Natural killer cell (primary cell): ENCODE data around the gene MFSD1. TPM values are rescaled to one million over a fixed set of nuclear protein-coding genes. Genes with fewer than 3 reads are reported as not detected.

Experiments used
- ATAC-seq, 3 donors: fragments of 150-1000 bp in 2 of 3; fragments of 200-7000 bp in 1 of 3; cut with Tn5 transposase; 1 replicate in 1 of 3; 2 replicates in 2 of 3; pipeline ENCODE4 v1.10.0; 2021; ENCODE audit warnings: mild to moderate bottlenecking in 2 of 3, moderate library complexity in 2 of 3
- DNase-seq, 2 donors: peaks; one replicate each; pipeline versions ENCODE4 v3.0.0 to v3.0.0-alpha.2; 2013 to 2021; ENCODE audit warnings: mixed read lengths in 1 of 2
- H3K27ac ChIP-seq: one replicate; pipeline ENCODE4 v1.5.1; 2013; ENCODE audit warnings: mild to moderate bottlenecking, low read length
- H3K27me3 ChIP-seq: one replicate; pipeline ENCODE4 v1.6.1; 2013; ENCODE audit warnings: low read length; ENCODE audit not compliant: control insufficient read depth, insufficient read depth
- H3K36me3 ChIP-seq: one replicate; pipeline ENCODE4 v1.6.1; 2013; ENCODE audit warnings: low read length; ENCODE audit not compliant: control insufficient read depth, insufficient read depth
- H3K4me1 ChIP-seq: one replicate; pipeline ENCODE4 v1.6.1; 2013; ENCODE audit warnings: low read length; ENCODE audit not compliant: control insufficient read depth, insufficient read depth
- H3K4me3 ChIP-seq: one replicate; pipeline ENCODE4 v1.5.1; 2013; ENCODE audit warnings: low read length
- H3K9me3 ChIP-seq: one replicate; pipeline ENCODE4 v1.6.1; 2013; ENCODE audit warnings: low read length; ENCODE audit not compliant: control insufficient read depth, insufficient read depth
- H3K27ac Mint-ChIP-seq, 2 donors: one replicate each; pipeline ENCODE4 v1.8.0; 2022; ENCODE audit warnings: mild to moderate bottlenecking in 2 of 2, mixed read lengths in 2 of 2, moderate library complexity in 1 of 2
- H3K27me3 Mint-ChIP-seq, 2 donors: one replicate each; pipeline ENCODE4 v1.8.0; 2022; ENCODE audit warnings: low read depth in 2 of 2, mixed read lengths in 2 of 2
- H3K36me3 Mint-ChIP-seq: one replicate; pipeline ENCODE4 v1.8.0; 2022; ENCODE audit warnings: mixed read lengths
- H3K4me1 Mint-ChIP-seq, 2 donors: one replicate each; pipeline ENCODE4 v1.8.0; 2022; ENCODE audit warnings: mixed read lengths in 2 of 2
- H3K4me3 Mint-ChIP-seq: one replicate; pipeline ENCODE4 v1.8.0; 2022; ENCODE audit warnings: mild to moderate bottlenecking, moderate library complexity, mixed read lengths
- H3K9me3 Mint-ChIP-seq, 2 donors: one replicate each; pipeline ENCODE4 v1.8.0; 2022; ENCODE audit warnings: mixed read lengths in 2 of 2
- CTCF ChIP-seq: fragments of 200-600 bp; IDR thresholded peaks from one replicate; pipeline ENCODE4 v1.8.0; 2022; ENCODE audit warnings: antibody characterized with exemption
- WGBS: methylation state at CpG from one replicate; pipeline ENCODE4 v1.1.7; 2013; ENCODE audit warnings: missing lambda C conversion rate; ENCODE audit not compliant: insufficient coverage; 5-methylcytosine and 5-hydroxymethylcytosine counted together
- intact Hi-C: fragments of 100-400 bp; cut with micrococcal nuclease; formaldehyde crosslinking; loops from one replicate; pipeline ENCODE4 v1.14.2; 2022
- total RNA-seq, 4 donors: library from RNA; stranded (reverse); fragments of 120-200 nt in 1 of 4; gene quantifications; one replicate each; pipeline versions ENCODE4 v1.2.3 to v1.2.4, GENCODE V29; 2013 to 2022

Gene MFSD1
- total RNA-seq, 3 donors from 2014 or later (not counting 1 experiment from before 2014, with no cell fraction given), result 27.3 to 37.3 (median 33.6) TPM

- H3K4me1 Mint-ChIP-seq, result no peaks in the 10 kb centered on the region
- no peak for TF ChIP-seq CTCF
- 88% methylated on average over 5 of the region's 6 CpGs for WGBS
- no peaks in the 10 kb centered on the region for H3K4me1 ChIP-seq
- H3K36me3 ChIP-seq, result no peaks in the 10 kb centered on the region
- H3K27me3 Mint-ChIP-seq, result no peaks in the 10 kb centered on the region
- ATAC-seq (no peak), DNase-seq (no peak)
- no peaks in the 10 kb centered on the region for H3K9me3 Mint-ChIP-seq
- H3K4me3 ChIP-seq, result no peak overlapping the region
- no peaks in the 10 kb centered on the region for H3K9me3 ChIP-seq
- no peak overlapping the region for H3K27ac ChIP-seq
- no peaks in the 10 kb centered on the region for H3K36me3 Mint-ChIP-seq
- H3K4me3 Mint-ChIP-seq, result no peak overlapping the region
- H3K27me3 ChIP-seq, result no peaks in the 10 kb centered on the region
- H3K27ac Mint-ChIP-seq, result no peak overlapping the region
- intact Hi-C loops, result no loop called here
Measured at GRCh38 chr3:158864492-158864891, 62.6 kb downstream of the MFSD1 start.

GRCh38 chr3:158875700-158876099 lies 73.8 kb downstream of the MFSD1 start:
- H3K27me3 Mint-ChIP-seq, result peaks cover 9 to 11% of the 10 kb centered on the region in 2 donors
- H3K4me3 Mint-ChIP-seq, result no peak overlapping the region
- H3K9me3 ChIP-seq, result no peaks in the 10 kb centered on the region
- H3K27me3 ChIP-seq, result no peaks in the 10 kb centered on the region
- no peak overlapping the region for H3K27ac Mint-ChIP-seq
- H3K36me3 Mint-ChIP-seq, result no peaks in the 10 kb centered on the region
- H3K4me3 ChIP-seq, result no peak overlapping the region
- H3K27ac ChIP-seq, result no peak overlapping the region
- H3K4me1 Mint-ChIP-seq, result peaks cover 0 to 3% of the 10 kb centered on the region in 2 donors
- peaks cover 0 to 4% of the 10 kb centered on the region in 2 donors for H3K9me3 Mint-ChIP-seq
- H3K36me3 ChIP-seq, result no peaks in the 10 kb centered on the region
- TF ChIP-seq CTCF, result no peak
- intact Hi-C loops, result no loop called here
- DNase-seq (no peak), ATAC-seq (no peak)
- H3K4me1 ChIP-seq, result no peaks in the 10 kb centered on the region

Other genes with a start within 250 kb of the MFSD1 start
- 1 to 10 TPM; 2.8 to 5.3 (median 3.1) TPM for gene MLF1, start 230.9 kb upstream of the MFSD1 start, total RNA-seq
- 10 to 100 TPM; 38.4 to 55.5 (median 50.4) TPM for gene GFM1, start 157.5 kb upstream of the MFSD1 start, total RNA-seq
- 1 to 10 TPM; 2.2 to 3.9 (median 3.5) TPM for gene LXN, start 129.4 kb upstream of the MFSD1 start, total RNA-seq
- gene RARRES1, start 69.6 kb upstream of the MFSD1 start, total RNA-seq, result not detected